Stimulated activated CD4-positive, alpha-beta T cell treated with anti-CD3 and anti-CD28 coated beads, Interleukin-4, amount 100 ng/mL, for 48 hours (primary cell): ENCODE measurements around the gene DNMT3A.

Experiments used
- DNase-seq, 2 donors: peaks; one replicate each; pipeline ENCODE4 v3.0.0-alpha.2; 2020; ENCODE audit warnings: low read depth in 2 of 2

The DNMT3A gene

DNA sequence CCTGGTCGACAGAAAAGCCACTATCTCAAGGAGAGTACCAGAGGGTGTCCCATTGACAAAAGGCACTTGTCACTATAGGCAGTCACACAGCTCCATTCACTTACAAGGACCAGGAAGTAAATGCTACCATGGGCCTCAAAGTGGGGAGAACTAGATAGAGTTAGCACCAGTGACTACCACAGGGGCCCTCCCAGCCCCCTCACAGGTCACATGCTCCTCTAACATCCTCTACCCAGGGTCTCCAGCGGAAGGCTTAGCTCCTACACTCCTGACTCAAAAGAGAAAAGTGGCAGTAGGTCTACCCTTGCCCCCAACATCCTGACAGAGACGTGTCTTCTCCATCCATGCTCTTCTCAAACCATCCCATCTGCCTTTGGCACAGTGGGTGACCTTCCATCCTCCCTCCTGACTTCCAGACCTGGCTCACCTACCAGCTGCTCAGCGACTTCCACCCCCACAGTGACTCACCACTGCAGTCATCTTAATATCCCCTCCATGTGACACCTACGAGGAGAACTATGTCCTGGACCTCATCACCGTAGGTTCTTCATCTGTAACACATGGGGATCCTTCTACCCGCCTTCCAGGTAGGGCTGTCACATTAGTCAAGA is 5.6 kb upstream of the DNMT3A start:
- DNase-seq = no peak

DNA sequence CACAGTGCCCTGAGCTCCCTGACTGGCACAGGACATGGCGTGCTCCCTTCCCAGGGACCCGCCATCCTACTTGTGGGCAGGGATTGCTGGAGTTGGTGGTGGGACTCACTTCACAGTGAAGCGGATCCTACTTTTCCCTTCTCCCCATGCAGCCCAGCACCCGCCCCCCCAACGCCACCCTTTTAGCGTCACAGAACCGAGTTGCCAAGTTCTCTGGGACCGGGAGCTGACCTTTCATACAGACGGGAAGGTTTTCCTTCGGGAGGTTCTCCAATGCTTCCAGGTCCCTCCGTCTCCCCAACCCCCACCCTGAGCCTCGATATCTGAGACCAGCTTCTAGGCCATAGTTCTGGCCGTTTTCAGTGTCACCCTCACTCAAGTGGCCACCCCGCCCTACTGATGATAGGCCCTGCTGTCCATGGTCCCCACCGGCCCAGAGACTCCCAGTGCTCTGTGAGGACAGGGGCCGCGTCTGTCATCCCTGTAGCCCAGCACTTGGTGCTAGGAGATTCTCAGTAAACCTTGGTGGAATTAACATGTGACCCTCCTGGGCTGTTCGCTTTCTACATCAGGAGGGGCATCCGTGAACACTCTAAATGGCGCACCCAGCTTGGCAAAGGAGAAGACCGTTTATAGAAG is 1.6 kb upstream of the DNMT3A start:
- DNase-seq = no peak

DNA sequence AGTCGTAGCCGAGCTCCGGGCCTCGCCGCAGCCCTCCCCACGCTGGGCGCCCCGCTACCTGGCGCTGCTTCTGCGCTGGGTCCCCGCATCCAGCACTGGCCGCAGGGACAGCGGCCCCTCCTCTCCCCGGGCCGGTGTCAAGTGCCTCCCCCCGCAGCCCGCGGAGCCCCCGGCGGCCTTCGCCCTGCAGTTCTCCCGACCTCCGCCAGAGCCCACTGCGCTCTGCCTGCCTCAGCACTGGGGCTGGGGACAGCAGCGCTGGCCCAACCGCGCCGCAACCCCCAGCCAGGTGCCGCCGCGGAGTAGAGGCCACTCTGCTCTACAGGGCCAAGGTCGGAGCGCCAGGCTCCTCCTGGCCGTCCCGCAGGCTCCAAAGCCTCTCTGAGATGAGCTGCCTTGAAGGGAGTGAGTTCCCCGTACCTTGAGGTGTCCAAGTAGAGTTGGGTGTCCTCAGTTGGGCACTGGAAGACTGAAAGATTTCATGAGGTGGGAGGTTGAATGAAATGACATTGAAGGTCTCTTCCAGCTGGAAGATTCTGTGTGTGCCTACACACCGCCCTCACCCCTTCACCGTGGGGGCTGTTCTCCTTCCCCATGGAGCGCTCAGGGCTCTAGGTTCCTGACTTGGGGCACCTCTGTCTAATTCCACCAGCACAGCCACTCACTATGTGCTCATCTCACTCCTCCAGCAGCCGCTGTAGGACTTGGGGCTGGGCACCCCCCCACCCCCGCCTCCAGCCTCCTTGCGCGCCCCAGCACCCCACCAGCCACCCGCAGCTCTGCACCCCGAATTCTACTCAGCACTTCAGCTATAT is 854 bp upstream of the DNMT3A start:
- peak; percentile 67 to 78 for DNase-seq

DNA sequence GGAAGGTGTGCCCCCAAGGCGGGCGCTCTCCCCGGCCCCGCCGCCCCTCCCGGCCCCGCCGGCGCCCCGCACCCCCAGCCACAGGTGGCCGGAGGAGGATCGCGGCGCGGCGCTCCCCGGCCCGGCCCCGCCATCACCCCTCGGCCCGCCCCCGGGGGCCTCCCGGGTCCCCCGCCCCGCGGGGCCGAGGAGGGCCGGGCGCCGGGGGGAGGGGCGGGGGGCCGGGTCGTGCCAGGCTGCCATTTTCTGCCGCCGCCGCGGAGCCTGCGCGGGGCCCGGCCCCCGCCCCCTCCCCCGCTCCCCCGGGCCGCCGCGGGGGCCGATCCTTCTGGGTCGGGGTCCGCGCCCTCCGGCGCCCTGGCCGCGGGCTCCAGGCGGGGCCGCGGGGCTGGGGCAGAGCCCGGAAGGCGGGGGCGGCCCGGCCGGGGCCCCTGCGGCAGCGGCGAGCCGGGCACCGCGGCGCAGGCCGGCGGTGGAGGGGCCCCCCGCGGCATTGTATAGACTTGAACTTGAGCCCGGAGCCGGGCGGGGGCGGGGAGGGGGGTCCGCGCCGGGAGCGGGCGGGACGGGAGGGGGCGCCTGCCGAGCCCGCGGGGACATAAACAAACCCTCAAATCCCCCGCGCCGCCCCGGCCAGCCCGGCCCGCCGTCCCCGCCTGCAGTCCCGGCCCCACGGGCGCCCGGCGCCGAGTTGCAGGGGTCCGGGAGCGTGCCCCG is 556 bp downstream of the DNMT3A start:
- no peak for DNase-seq

DNA sequence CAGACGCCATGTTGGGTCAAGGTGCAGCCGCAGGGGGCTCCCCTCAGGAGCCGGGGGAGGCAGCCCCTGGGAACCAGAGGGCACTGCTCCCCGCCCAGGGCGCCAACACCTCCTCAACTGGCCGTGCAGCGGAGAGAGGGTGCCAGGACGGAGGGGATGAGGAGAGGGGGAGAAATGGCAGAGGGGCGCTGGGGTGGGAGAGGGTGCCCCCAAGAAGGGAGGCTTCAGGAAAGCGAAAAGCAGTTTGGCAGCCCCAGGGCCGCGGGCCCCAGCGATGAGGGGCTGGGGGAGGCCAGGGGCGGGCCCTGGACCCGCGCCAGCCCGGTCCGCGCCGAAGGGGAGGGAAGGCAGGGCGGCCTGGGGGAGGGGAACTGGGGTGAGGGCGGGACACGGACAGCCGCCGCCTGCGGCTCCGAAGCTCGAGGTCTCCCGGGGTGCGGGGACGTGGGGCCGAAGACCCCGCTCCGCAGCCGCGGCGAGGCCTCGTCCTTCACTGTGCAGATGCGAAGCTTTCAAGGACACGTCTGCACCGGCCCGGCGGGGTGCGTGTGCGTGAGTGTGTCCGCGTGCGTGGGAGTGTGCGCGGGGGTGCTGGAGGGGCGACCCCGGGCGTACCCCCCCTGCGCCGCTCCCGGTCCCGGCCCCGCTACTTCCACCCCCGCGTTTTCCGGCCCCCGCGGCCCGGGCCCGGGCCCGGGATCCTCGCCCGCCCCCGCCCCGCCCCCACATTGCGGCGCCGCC is 1.4 kb downstream of the DNMT3A start:
- no peak for DNase-seq

DNA sequence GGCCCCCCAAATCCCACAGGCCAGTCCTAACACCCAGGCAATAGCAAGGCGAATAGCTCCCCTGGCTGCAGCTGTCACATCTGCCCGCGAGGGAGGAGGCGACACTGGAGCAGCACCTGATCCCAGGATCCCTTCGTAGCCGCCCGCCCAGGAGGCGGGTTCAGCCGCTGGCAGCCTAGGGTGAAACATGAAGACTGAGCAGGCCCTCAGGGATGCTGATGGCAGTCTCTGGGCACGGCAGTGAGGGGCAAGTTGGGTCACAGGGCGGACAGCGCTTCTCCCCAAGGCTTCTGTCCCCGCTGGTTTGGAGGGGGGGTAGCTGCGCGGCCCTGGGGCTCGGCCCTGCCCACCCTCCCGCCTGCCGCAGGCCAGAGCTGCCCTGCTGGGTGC is 1.9 kb downstream of the DNMT3A start:
- DNase-seq = no peak

DNA sequence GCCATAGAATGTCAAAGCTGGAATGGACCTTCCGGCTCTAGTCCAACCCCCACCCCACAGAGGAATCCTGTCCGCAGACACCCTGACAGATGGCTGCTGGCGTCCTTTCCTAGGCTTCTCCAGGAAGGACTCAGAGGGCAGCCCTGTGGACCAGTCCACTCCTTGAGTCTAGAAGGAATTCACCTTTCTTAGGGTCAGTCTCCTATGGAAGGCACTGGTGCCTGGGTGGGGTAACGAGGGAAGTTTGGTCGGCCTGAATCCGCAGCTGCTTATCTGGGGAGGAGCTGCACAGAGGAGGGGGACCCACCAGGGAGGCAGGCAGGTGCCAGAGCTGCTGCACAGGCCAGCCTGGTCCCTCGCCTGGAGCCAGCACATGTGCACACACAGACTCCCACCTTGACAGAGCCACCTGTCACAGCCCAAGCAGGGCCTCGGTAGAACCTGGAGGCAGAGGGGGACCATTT is 2.5 kb downstream of the DNMT3A start:
- no peak for DNase-seq

DNA sequence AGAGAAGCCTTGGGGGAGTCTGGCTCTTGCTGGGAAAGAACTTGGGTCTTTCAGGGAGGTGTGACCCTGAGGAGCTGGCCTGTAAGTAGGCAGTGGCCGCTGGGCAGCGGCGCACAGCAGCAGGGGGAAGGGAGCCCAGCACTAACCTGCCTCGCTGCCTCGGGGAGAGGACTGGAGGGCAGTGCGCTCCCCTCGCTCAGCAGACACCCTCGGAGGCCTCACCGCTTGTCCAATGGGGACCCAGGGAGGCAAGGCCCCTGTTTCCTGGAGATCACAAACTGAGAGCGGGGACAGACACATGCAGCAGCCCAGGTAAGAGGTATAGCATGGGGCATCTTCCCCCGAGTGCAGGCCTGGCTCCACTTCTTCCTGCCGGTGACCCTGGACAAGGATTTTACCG is 3.3 kb downstream of the DNMT3A start:
- no peak for DNase-seq

DNA sequence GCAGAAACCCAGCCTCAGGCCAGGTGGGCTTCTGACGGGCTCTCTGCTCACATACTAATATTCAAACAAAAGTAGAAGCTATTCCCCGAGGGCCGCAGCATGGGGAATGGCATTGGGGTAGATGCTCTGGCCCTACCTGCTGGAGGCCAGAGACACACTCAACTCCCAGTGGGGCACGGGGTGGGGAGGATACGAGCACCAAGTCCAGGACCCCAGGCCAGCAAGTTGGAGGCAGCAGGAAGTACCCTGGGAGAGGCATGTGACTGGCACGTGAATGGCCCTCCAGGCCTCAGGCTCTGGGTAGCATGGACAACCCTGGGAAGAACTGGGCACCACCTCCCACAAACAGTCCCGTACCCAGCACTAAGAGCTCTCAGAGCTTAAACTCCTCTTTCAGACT is 3.8 kb downstream of the DNMT3A start:
- no peak for DNase-seq

DNA sequence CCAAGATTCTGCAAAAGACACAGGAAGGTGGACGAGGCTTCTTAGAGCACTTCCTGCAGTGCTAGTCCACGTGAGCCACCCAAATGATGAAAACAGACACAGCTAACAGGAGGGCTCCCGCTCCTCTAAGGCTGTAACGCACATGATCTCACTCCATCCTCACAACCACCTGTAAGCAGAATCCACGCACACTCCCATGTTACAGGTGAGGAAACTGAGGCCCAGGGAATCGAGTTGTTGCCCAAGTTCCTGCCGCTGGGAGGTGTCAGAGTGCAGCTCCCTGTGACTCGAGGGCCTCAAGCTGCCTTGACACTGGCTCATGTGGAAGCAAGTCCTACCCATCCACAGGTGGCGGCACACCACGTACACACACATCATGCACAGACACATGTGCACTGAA is 4.4 kb downstream of the DNMT3A start:
- no peak for DNase-seq

DNA sequence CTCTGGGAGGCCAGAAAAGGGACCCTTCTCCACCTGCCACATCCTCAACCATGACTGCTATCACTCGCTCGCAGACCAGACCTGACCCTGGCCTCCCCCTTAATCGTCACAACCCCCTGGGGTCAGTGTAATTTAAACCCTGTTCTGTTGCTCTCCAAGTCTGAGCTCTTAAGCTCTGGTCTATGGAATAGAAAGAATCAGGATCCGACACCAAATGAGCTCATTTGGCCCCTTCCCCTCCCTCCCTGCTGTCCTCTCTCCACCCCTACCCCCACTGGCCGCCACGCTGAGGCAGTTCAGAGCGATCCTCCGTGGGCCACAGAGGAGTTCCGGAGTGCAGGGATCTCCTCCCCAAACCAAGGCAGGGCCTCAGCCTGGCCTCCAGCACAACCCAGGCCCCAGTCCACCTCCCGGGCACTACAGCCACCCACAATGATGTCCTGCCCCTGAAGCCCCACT is 5.3 kb downstream of the DNMT3A start:
- no peak for DNase-seq

DNA sequence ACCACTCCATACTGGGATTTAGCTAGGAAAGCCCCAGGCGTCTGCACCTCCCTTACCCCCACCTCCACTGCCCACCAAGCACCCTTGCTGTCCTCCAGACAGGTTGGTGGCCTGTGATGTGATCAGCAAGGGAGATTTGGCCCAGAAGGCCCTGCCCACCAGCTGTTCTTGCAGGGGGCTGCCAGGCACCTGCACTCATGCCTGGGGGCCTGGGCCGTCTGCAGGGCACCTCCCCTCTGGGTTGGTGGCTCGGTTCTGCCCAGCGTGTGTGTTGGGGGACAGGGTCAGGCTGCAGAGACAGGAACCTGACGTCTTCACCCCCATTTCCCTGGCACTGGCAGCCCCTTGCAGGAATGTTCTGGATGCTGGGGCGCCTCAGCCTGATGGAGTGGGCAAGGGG is 5.8 kb downstream of the DNMT3A start:
- no peak for DNase-seq

DNA sequence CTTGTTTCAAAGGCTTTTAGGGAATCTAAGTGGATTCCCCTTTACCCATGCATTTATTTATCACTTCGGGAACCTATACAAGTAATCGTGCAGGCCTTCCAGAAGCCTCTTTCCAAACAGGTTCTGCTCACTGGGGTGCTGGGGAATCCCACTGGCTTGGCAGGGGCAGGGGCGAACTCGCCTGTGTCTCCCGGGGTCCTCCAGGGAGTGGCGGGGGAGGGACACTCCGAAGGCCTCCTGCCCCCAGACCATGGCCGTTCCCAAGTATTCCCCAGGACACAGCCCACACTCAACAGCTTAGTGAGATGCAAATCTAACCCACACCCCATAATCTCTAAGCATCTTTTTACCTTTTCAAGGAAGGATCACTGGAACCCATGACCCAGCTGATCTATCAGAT is 6.5 kb downstream of the DNMT3A start:
- no peak for DNase-seq

DNA sequence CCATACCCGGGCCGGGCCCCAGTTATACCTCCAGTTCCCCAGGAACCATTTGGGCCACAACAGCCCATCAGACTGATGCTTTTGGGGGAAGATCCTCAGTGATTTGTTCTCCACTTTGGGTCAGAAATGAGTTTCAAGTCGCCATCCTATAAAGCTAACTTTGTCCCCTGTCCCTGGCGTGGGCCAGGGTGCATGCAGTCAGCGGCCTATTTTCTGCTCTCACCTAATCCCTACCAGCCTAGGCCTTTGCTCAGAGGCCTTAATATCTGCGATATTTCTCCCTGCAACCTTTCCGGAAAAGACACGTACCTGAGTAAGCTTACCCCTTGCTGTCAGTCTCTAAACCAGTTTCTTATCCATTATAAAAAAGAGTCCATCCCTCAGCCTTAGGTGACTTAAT is 7.2 kb downstream of the DNMT3A start:
- no peak for DNase-seq

DNA sequence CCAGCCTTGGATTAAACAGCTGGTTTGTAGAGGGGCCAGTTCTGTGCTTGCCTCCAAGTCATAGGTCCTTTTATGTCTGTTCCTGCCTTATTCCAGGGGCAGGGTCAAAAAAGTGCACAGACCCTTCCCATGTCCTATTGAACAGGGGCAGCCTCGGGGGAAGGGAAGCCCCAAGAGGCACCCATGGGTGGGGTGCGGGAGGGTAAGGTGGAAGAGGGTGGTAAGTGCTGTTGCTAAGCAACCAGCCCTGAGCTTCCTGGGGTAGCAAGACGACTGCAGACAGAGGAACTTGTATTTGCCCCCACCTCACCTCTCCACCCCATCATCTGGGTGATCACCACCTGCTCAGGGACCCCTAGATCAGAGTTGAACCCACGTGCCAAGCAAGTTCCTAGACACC is 7.7 kb downstream of the DNMT3A start:
- DNase-seq = no peak

DNA sequence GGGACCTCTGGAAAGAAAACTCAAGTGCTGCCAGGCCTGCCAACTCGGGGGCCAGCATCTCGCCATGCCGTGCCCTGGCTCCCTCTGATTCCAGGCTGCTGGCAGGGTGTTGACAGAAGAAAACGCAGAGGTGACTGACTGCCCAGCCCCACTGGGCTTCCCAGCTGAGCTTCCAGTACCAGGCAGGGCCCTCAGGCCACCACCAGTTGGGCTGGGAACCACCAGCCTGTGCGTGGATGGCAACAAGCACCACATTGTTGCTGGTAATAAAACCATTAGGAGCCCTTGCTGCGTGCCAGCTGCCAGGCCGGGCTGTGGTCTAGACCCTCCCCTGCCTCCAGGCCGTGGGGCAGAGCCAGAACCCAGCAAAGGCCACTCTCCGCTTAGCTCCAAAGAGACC is 9.2 kb downstream of the DNMT3A start:
- no peak for DNase-seq

DNA sequence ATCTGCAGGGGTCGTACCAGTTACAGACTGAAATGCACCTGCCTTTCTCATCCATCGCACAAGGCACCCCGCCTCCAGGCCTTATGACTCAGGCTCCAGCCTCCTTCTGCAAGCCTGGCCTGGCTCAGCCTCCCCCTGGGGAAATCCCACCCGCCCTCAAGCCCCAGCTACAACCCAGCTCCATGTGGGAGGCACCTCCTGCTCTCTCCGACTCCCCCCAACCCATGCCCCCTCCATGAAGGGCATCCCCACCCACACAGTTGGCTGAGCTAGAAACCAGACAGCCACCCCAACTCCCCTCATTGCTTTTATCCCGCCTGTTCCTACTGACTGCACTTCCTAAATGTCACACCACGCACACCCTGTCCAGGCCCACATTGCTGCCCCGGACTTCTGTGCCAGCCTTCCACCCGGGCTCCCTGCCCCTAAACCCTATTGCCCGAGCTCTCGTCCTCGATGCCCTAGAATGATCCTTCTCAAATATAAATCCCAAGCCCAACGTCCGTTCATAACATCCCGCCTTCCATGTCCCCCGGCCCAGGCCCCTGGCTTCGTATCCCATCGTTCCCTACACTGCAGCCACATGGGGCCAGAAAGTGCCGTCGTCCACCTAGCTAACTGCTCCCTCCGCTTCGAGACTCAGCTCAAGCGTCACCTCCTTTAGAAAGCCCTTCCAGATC is 9.9 kb downstream of the DNMT3A start:
- DNase-seq = no peak

DNA sequence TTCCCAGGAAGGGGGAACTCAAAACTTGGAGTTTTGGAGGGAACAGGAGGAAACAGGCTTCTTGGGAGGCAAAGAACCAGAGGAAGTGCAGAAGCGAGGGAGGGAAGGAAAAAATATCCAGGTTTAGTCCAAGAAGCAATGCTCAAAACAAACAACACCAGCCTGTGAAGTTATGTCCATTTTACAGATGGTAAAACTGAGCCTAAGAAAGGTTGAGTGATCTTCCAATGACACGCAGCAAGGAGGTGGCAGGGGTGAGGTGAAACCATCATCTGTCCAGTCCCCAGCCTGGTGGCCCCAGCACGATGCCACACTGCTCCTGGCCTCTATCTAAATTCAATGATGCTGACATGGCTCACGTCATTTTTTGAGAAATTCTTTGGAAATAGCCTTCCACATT is 10.8 kb downstream of the DNMT3A start:
- no peak for DNase-seq

DNA sequence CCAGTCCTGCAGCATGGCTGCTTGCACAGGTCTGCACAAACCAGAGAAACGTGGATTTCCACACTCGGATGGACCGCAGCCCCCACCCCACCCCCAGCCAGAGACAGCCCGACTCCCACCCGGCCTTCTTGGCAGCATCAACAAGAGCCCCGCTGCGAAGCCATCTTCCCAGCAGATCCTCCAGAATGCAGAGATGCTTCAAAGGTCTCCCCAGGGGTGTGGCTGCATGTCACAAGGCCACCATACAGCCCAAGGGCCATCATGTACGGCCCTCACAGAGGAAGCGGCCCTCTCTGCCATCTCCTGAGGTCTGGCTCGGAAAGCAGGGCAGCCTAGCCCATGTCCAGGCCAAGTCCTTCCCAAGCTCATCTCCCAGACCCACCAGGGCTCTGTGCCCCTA is 11.5 kb downstream of the DNMT3A start:
- no peak for DNase-seq

DNA sequence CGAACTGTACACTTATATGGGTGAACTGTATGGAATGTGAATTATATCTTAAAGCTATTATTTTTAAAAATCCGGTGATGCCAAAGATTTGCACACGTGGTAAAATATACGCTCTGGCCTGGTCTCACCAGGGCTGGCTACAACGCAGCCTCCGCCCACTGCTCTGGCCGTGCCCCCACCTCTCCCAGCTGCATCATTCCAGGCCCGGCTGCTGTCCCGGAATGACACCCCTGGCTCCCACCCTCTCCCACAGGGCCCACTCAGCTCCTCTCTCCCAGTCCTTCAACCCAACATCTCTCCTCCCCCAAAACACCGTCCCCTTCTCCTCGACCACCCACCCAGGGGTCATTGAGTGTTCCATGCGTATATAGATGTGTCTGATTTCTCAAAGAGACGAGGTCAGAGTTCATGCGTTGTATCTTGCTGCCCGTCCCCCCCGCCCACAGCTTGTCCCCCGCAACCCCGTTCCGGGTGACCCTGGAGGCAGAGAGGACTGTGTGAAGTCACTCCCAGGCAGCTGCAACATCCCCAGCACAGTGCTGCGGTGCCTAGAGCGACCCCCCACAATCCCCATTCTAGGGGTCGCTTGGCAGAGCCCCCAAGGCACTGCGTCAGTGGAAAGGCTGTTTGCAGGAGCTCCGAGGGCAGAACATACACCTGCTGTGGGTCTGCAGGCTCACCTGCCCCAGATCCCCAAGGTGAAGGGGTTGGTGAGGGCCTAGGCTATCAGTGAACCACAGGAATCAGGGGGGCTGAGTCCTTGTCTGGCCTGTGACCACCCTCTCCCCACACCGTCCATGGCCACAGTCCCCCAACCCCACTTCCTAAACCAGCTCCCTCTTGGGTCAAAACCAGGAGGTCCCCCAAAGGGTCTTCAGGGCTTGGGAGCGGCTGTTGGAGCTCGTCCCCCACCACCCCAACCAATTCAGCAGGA is 13.3 kb downstream of the DNMT3A start:
- DNase-seq = no peak
